ENCODE results near the gene FKTN. TPM values are rescaled to one million over a fixed set of nuclear protein-coding genes. Genes with fewer than 3 reads are reported as not detected.

FKTN gene
- total RNA-seq, 2 experiments from 2014 or later = 13.9 to 14.3 TPM

DNA sequence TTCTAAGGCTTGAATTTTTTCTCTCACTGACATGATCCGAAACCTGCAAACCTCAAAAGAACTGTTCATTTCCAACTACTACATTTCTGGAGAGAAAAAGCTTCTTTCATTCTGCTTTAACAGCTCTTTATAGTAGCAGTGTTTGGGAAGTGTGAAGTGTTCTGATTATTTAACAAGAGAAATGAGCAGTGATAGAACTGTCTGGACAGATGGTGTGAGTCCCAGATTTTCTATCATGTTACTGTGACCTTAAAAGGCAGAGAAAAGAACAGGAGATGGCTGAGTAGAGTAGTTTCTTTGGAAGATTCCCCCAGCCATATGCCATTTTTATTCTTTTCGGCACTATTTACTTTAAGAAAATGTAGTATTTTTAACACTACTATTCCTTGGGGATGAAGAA is 63.1 kb downstream of the FKTN start:
- TF ChIP-seq, protein P1, sequence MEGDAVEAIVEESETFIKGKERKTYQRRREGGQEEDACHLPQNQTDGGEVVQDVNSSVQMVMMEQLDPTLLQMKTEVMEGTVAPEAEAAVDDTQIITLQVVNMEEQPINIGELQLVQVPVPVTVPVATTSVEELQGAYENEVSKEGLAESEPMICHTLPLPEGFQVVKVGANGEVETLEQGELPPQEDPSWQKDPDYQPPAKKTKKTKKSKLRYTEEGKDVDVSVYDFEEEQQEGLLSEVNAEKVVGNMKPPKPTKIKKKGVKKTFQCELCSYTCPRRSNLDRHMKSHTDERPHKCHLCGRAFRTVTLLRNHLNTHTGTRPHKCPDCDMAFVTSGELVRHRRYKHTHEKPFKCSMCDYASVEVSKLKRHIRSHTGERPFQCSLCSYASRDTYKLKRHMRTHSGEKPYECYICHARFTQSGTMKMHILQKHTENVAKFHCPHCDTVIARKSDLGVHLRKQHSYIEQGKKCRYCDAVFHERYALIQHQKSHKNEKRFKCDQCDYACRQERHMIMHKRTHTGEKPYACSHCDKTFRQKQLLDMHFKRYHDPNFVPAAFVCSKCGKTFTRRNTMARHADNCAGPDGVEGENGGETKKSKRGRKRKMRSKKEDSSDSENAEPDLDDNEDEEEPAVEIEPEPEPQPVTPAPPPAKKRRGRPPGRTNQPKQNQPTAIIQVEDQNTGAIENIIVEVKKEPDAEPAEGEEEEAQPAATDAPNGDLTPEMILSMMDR (IDR thresholded peaks at IDR 0.05) = no peak
- H3K4me1 Mint-ChIP-seq (ENCODE audit: low read depth) = no peaks in the 10 kb centered on the region
- no peaks in the 10 kb centered on the region for H3K9me3 Mint-ChIP-seq
- CTCF ChIA-PET = interaction anchor here (1.2 kb wide), 1 partner anchor 12 kb away, joined by 6 read pairs; no protein-coding TSS in a partner anchor
- no peak overlapping the region for H3K27ac Mint-ChIP-seq
- H3K4me3 Mint-ChIP-seq = no peak overlapping the region
- DNase-seq (no peak), ATAC-seq (no peak)
- POLR2A ChIA-PET = no interaction called here
- peaks cover 3% of the 10 kb centered on the region for H3K36me3 Mint-ChIP-seq (ENCODE audit: low read depth)
- intact Hi-C loops (cut with micrococcal nuclease) = no loop called here
- no peaks in the 10 kb centered on the region for H3K27me3 Mint-ChIP-seq

DNA sequence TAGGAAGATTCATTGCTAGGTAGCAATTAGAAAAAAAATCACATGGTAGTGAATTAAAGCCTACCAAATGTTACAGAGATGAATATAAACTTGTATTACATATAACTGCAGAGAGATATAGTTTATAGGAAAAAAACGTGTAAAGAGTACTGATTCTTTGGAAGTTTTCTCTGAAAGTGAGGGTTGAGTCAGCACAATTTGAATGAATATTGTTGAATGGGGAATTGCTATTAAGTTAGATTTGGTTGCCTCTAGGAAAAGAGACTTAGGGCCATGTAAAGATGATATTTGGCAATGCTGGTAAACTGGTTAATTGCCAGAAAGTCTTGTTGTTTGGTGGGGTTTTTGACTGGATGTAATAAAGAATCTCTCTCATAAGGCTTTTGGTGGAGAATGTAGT is 67.2 kb downstream of the FKTN start:
- H3K36me3 Mint-ChIP-seq (ENCODE audit: low read depth) = peaks cover 32% of the 10 kb centered on the region
- ATAC-seq (no peak), DNase-seq (no peak)
- no peak overlapping the region for H3K27ac Mint-ChIP-seq
- no peaks in the 10 kb centered on the region for H3K27me3 Mint-ChIP-seq
- CTCF ChIA-PET = no interaction called here
- intact Hi-C loops (cut with micrococcal nuclease) = no loop called here
- POLR2A ChIA-PET = no interaction called here
- H3K4me1 Mint-ChIP-seq (ENCODE audit: low read depth) = no peaks in the 10 kb centered on the region
- TF ChIP-seq, protein P1 (IDR thresholded peaks at IDR 0.05) = no peak
- peaks cover 2% of the 10 kb centered on the region for H3K9me3 Mint-ChIP-seq
- H3K4me3 Mint-ChIP-seq = no peak overlapping the region

DNA sequence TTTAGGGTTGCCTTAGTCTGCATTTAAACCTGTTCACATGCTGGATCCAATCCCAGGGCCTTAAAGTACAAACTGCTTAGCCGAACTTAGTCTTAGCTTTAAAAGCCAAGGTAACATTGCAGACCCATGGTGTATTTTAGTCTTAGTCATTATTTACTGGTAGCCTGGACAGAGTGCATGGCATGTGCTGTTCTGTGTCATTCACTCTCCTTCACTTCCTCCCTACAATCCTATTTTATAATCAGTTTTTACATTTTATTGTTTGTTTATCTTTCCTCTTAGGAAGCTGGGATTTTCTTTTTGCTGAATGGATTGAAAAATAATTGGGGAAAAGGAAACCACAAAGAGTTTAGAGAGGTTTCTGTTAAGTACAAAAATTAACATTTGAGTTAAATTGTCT is 74.9 kb downstream of the FKTN start:
- TF ChIP-seq, protein P1 (IDR thresholded peaks at IDR 0.05) = no peak
- Mint-ChIP-seq H3K27ac (no peak overlapping the region), H3K9me3 (peaks cover 2% of the 10 kb centered on the region), H3K4me3 (no peak overlapping the region), H3K36me3 (ENCODE audit: low read depth) (peaks cover 25% of the 10 kb centered on the region), H3K4me1 (ENCODE audit: low read depth) (no peaks in the 10 kb centered on the region), H3K27me3 (no peaks in the 10 kb centered on the region)
- intact Hi-C loops (cut with micrococcal nuclease) = no loop called here
- POLR2A ChIA-PET = no interaction called here
- no peak for DNase-seq
- CTCF ChIA-PET = interaction anchor here (0.8 kb wide), 1 partner anchor 14 kb away, joined by 3 read pairs; no protein-coding TSS in a partner anchor
- no peak for ATAC-seq

DNA sequence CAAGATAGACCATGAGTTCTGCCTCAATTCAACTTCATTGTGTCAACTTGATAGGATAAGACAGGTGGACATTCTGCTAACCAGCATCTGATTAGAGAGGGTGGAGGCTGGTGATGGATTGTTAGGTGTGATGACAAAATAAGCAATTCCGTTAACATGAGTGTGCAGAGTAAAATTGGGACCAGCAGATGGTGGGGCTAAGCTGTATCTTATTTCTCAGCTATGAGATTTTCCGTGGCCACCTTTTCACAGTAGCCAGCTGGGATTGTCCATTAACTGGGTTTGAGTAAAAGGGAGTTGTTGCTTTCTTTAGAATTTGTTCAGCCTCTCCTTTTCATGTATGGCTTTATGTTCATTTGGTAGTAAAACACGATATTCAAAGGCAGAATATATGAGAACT is 75.5 kb downstream of the FKTN start:
- TF ChIP-seq, protein P1 (IDR thresholded peaks at IDR 0.05) = no peak
- Mint-ChIP-seq H3K27ac (no peak overlapping the region), H3K4me1 (ENCODE audit: low read depth) (no peaks in the 10 kb centered on the region), H3K4me3 (no peak overlapping the region), H3K9me3 (peaks cover 2% of the 10 kb centered on the region), H3K36me3 (ENCODE audit: low read depth) (peaks cover 22% of the 10 kb centered on the region), H3K27me3 (no peaks in the 10 kb centered on the region)
- ATAC-seq (no peak), DNase-seq (no peak)
- ChIA-PET CTCF (interaction anchor here (0.8 to 0.9 kb wide), 2 partner anchors 13 to 85 kb away, joined by 3 read pairs; no protein-coding TSS in a partner anchor), POLR2A (no interaction called here)
- intact Hi-C loops (cut with micrococcal nuclease) = no loop called here

DNA sequence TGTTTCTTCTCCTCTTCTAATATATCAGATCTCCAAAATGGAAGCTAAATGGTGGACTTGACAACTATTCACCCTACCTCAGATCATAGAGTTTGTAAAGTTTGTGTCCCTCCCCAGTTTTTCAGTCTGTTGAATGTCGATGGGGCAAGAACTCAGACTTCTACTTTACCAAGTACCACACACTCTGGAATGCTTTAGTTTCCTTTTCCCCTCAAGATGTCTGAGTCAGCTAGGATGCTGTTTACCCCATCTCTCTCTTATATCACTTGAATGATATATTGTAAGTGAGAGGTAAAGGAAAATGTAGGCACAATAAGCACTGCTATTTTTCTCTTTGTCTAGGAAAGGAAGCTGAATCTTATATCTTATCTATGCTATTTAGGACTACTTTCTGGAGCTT is 78.4 kb downstream of the FKTN start:
- Mint-ChIP-seq H3K4me1 (ENCODE audit: low read depth) (no peaks in the 10 kb centered on the region), H3K27me3 (no peaks in the 10 kb centered on the region), H3K36me3 (ENCODE audit: low read depth) (peaks cover 18% of the 10 kb centered on the region), H3K27ac (no peak overlapping the region), H3K4me3 (no peak overlapping the region), H3K9me3 (no peaks in the 10 kb centered on the region)
- intact Hi-C loops (cut with micrococcal nuclease) = no loop called here
- ATAC-seq (no peak), DNase-seq (no peak)
- TF ChIP-seq, protein P1 (IDR thresholded peaks at IDR 0.05) = no peak
- ChIA-PET CTCF (interaction anchor here (1.0 to 2.6 kb wide), 3 partner anchors 9 to 11 kb away, joined by 3 to 9 read pairs (median 3); no protein-coding TSS in a partner anchor), POLR2A (no interaction called here)

Measured in activated CD8-positive, alpha-beta T cell treated with anti-CD3 and anti-CD28 coated beads for 36 hours (primary cell).